Activated CD4-positive, alpha-beta T cell treated with anti-CD3 and anti-CD28 coated beads for 24 hours (primary cell): Measurements from ENCODE around the gene PTGDS.

Experiments
- DNase-seq, 2 donors: peaks; one replicate each; pipeline ENCODE4 v3.0.0-alpha.2; 2020; ENCODE audit warnings: low read depth in 2 of 2

The PTGDS gene

DNA sequence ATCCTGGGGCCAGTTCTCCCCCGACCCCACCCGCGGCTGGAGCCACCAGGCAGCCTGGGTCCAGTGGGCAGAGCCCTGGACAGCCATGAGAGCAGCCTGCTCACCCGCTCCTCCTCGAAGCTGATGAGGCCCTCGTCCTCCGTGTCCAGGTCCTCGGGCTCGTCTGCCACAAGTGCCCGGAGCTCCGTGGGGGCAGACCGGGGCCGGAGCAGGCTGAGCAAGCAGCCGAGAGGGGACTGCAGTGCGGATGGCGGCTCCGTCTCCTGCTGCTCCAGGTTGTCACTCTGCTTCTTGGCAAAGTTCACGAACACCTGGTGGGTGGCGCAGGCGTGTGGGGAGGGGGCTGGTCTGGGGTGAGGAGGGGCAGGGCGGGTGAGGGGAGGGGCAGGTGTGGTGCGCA is 31.0 kb downstream of the PTGDS start:
- no peak for DNase-seq

DNA sequence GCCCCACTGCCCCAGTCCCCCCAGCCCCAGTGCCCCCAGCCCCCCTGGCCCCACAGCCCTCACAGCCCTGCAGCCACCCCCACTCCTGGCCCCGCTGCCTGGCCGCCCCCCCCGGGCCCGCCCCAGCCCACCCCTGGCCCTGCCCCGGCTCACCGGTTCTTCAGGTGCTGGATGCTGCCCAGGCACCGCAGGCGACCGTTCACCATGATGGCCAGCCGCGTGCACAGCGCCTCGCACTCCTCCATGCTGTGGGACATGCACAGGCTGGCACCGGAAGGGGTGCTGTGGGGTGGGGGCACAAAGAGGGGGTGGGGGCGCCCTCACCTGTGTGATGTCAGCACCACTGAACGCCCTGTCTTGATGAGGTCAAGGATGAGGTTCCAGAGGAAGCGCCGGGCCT is 31.9 kb downstream of the PTGDS start:
- no peak for DNase-seq

DNA sequence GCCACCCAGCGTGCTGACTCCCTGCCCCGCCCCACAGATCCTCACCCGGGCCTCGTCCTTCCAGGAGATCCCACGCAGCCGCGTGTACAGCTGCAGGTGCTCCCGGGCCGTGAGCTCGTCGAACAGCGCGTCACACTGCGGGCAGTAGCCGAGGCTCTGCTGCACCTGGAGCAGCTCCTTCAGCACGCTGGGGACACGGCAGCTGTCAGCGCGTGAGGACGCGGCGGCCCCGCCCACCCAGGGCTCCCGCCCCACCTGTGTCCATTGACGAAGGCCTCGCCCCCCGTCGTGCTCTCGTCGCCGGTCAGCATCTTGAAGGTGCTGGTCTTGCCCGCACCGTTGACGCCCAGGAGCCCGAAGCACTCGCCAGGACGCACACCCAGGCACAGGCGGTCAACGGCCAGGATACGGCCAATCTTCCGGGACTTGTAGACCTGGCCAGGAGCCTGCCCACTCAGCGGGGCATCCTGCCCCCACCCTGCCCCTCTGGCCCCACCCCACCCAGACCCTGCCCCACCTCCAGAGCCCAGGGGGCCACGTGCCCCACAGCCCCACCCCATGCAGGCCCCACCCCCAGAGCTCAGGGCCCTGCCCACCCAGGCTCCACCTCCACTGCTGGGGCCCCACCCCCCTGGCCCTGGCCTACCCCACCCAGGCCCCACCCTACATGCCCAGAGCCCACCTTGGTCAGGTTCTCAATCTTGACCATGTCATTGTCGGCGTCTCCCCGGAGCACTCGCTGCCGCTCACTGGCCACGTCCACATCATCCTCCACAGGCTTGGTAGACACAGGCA is 32.8 kb downstream of the PTGDS start:
- no peak for DNase-seq

DNA sequence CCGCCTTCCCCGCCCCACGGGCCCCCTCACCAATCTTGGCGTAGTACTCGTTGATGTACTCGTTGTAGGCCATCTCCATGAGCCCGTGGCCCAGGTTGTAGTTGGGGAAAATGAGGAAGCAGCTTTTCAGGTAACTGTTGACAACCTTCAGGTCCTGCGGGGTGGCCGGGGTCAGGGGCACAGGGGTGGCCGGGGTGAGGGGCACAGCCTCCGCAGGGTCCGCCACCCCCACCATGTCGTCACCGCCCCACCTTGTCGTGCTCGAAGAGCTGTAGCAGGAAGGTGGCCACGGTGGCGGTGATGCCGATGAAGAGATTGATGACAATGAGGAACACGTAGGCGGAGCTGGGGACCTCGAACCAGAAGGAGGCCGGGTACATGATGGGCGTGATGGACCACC is 33.9 kb downstream of the PTGDS start:
- no peak for DNase-seq

DNA sequence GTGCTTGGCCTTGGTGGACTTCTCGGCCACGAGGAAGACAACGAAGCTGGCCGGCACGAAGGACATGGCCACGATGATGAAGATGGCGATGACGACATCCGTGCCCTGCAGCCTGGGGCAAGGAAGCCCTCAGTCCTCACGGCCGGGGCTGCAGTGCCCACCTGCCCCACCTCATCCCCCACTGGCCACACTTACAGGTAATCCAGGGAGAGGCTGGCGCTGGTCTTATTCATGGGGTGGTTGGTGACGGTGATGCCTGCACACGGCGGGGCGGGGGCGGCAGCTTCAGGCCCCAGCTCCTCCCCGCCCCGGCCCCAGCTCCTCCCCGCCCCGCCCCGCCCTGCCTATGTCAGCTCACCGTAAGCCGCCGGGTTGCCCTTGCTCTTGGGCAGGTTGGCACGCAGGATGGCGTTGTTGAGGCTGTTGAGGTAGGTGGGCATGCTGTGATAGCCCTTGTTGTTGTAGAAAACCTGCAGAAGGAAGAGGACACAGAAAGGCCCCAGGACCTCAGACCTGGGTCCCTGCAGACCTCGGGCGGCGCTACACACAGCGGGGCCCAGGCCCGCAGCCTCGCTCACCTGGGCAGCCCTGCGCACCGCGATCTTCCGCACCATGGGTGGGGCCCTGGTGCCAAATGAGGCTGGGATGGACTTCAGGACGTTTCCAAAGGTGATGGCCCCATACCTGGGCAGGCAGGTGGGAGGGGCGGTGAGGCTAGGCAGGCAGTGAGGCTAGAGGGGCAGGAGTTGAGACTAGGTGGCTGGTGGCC is 34.8 kb downstream of the PTGDS start:
- DNase-seq: no peak

DNA sequence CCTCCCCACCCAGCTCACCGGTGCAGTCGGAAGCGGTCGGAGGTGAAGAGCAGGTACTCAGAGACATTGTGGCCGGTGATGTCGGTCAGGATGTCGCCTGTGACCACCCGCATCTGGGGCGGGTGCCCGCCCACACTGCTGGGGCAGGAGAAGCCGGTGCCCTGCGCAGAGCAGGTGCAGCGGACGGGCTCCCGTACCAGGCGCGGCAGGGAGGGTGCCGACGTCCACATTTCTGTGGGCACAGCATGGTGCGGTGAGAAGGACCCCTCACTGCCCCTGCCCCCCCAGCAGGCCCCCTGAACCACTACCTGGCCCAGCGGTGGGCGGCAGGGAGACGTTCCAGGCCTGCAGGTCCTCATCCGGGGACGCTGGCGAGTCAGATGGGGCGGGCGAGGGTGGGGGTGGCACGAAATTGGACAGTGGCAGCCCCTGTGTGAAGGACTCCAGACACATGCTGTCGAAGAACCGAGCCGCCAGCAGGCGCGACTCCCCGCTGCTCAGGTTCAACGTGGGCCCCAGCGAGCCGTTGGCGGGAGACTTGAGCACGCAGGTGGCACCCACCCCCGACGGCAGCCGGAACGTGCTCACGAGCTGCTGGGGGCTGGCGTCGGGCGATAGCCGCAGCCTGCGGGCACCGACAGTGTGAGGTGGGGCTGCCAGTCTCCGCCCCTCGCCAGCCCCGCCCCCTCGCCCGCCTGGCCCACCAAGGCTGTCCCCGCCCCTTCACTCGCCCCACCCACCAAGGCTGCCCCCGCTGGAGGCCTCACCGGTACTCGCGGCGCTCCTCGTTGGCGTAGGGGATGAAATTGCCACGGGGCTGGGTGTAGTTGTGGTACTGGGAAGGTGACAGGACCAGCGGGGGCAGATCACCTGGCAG is 35.6 kb downstream of the PTGDS start:
- no peak for DNase-seq

DNA sequence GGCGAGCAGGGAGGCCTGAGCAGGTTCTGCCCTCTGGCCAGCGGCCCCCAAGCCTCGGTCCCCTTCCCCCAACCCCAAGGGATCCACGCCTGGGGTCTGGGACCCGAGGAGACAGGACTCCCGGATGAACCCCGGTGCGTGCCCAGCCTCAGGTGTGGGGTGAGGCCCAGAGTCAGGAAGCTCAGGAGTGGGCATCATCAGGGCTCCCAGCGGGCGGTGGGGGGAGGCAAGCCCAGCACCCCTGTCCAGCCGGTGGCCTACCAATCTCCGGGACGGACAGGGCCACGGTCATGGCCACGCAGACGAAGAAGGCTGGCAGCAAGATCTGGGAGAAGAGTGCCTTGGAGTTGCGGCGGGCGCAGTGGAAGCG is 36.3 kb downstream of the PTGDS start:
- DNase-seq: no peak

DNA sequence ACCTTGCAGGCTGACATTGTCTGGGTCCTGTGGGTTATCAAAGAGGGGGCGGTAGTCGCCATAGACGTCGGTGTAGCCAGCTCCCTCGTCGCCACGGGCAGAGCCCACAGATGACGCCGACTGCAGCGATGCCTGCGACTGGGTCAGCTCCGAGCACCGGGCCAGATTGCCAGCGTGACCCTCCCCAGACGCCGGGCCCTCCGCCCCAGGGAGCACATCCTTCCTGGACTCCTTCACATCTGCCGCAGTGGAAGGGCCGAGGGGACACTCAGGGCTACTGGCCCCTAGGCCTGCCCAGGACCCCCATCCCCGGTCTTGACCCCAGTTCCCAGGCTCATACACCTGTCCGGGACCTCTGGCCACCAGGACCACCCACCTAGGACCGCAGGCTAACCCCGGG is 36.9 kb downstream of the PTGDS start:
- DNase-seq: no peak

DNA sequence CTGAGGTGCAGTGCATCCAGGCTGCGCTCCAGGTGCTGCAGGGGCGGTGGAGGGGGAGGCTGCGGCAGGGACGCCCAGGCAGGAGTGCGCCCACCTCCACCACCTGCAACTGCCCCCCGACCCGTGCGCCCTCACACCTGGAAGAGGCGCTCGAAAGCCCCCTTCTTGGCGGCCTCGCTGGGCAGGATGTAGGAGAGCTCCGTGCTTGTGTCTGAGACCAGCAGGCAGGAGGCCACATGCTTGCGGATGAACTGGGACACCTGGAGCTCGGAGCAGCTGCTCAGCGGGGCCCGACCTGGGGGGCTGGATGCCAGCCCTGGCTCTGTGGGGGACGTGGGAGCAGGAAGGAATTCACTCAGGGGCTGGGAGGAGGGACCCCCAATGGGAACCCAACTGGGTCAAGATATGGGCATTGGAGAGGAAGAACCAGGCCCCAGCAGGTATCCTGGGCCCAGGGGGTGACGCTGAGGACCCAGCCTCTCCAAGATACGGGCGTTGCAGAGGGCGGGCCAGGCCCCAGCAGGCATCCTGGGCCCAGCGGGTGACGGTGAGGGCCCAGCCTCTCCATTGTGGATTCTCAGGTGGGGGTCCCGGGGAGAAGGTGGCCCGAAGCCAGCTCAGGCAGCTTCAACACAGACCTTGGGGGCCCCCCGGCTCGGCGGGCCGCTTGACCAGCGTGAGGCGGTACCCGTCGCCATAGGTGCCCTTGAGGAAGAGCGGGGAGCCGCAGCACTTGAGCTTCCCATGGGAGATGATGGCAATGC is 37.7 kb downstream of the PTGDS start:
- DNase-seq: no peak

DNA sequence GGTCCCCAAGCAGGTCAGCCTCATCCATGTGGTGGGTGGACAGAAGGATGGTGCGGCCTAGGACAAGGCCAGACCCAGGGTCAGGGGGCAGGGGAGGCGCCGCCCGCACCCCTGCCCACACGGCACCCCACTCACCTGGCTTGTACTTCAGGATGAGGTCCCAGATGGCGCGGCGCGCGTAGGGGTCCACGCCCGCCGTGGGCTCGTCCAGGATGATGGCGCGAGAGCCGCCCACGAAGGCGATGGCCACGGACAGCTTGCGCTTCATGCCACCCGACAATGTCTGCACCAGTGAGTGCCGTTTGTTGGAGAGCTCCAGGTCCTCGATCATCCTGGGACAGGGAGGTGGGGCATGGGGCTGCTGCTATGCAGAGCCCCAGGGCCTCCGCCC is 38.2 kb downstream of the PTGDS start:
- DNase-seq: no peak

DNA sequence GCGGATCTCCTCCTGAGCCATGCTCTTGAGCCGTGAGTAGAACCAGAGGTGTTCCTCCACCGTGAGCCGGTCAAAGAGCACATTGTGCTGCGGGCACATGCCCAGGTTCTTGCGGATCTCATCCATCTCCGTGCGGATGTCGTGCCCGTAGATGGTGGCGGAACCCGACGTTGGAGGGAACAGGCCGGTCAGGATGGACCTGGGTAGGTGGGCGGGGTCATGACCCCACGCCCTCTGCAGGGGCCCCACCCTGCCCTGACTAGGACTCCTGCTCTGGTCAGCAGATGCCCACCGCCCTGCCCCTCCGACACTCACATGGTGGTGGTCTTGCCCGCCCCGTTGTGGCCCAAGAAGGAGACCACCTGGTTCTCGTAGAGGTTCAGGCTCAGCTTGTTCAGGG is 38.7 kb downstream of the PTGDS start:
- no peak for DNase-seq

DNA sequence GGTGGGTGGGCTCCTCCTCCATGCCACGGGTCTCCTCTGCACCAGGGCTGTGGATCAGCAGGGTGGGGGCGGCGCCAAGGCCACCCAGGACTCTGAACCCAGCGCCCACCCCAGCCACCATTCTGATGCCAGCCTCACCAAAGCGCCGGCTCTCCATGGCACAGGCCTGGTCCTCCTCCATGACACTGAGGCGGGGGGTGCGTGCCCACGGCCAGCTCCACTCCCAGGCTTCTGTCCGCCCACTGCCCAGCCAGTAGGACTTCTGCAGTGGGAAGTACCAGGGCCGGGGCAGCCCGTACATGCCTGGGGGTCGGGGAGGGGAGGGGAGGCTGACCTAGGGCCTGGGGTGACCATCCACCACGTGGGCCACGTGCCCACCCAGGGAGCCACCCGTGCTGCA is 39.1 kb downstream of the PTGDS start:
- DNase-seq: no peak

DNA sequence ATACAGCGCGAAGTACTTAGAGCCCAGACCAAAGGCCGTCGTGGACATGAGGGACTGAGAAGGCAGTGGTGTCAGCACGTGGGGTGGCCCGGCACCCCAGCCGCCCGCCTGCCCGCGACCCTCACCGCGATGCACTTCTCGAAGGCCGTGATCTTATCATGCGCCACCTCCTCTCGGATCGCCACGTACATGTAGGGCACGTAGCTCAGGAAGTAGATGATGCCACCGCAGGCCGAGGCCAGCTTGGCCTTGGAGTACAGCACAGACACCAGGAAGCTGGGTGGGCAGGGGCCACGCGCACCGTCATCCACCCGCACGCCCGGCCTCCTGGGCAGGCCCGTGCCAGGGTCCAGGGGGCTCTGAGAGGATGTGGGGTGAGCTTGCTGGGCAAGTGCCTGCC is 39.8 kb downstream of the PTGDS start:
- DNase-seq: no peak

DNA sequence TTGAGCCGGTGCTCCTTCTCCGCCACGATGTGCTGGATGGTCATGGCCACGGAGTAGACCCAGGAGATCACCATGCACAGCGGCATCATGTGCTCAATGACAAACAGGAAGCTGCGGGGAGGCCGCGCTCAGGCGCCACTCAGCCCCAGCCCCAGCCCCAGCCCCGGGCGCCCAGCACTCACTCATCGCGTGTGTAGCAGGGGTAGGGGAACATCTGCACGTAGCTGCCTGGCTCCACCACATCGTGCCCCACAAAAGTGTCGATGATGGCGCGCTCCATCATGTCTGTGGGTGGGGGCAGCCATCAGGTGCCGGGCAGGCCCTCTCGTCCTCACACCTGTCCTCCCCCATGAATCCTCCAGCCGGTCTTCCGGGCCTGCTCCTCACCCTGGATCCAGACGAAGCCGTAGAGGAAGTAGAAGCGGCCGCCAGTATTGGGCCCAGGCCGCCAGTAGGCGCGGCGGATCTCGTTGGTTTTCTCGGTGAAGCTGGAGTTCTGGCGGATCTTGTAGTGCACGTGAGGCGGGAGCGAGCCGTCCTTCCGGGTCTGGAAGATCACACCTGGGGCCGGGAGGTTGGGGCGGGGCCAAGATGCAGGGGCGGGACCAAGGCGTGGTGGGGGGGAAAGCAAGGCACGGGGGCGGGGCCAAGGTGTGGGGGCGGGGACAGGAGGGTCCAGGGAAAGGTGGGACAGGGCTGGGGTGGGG is 40.6 kb downstream of the PTGDS start:
- DNase-seq: no peak

DNA sequence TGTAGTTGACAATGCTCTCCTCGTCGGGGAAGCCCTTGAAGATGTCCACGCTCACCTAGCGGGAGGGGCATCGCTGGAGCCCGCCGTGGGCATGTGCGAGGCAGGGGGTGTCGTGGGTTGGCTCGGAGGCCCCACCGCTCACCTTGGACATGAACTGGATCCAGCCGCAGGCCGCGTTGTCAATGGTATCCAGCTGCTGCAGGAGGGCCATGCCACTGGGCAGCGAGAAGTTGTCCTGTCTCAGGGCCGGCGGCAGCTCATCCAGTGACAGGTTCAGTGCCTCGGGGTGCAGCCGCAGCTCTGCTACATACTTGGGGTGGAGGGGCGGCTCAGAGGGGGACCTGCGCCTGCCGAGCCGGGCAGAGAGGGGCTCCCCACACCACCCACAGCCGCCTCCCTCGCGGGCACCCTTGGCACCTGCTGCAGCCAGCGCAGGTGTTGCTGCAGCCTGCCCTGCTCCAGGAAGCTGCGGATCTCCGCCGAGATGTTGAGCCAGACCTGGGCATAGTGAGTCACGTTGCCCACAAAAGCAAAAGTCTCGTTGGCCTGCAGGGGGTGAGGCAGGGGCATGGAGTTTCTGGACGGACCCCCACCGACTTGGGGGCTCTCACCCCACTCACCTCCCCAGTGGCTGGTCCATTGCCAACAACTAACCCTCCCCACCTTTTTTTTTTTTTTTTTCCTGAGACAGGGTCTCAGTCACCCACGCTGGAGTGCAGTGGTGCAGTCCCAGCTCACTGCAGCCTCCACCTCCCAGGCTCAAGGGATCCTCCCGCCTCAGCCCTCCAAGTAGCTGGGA is 41.7 kb downstream of the PTGDS start:
- DNase-seq: no peak

DNA sequence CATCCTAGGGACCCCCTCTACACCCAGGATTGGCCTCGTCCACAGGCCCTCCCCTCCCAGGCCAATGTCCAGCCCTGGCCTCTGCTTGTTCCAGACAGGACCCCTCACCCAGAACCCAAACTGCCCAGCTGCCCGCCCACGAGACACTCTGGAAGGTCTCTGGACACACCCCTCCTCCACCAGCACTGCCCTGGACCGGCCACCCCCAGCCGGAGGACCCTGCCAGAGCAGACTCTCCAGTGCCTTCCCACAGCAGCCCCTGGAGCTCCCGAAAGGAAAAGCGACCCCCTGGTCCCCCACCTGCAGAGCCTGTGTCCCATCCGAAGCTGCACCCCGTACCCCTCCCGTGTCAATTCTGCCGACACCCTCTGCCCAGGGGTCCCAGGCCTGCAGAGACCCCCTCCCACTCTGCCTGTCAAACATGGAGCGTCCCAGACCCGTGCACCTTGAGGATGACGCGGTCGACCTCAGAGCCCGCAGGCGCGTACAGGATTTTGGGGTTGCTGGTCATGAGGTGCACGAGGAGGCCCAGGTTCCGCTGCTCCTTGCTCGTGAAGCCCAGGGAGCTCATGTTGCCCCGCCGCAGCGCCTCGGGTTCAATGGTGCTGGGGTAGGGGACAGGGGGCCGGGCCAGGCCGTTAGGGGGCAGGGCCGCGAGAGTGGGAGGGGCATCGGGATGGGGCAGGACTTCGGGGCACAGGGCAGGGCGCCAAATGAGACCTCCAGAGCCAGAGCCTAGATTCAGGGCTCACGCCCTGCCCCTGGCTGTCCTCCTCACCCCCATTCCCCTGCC is 42.8 kb downstream of the PTGDS start:
- no peak for DNase-seq

DNA sequence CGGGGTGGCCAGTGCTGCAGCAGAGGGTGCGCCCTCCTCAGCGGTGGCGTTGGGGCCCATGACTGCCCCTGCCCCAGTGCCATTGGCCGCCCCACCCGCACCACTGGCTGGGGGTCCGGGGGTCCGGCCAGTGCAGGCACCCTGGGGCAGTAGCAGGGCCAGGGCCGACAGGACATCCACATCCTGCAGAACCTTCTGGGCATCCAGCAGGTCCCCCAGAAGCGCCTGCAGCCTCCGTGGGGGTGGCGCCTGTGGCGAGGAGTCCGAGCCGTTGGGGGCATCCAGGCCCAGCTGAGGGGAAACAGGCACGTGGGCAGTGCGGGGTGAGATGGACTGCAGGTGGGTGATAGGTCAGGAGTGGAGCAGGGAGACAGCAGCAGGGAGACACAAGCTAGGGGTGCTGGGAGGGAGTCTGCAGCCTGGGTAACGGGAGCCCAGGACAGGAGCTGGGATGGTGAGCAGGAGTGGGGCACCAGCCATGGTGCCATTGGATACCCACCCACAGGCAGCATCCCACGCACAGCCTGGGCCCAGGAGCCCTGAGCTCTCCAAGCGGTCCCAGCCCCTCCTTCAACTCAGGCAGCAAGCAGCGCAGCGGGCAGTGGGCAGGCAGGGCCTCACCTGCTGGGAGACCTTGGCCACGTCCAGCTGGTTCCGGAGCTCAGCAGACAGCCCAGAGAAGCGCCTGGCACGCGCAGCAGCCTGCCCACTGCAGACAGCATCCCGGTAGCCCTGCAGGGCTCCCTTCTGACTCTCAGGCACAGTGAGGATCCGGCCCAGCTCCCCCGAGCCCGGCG is 43.7 kb downstream of the PTGDS start:
- no peak for DNase-seq

DNA sequence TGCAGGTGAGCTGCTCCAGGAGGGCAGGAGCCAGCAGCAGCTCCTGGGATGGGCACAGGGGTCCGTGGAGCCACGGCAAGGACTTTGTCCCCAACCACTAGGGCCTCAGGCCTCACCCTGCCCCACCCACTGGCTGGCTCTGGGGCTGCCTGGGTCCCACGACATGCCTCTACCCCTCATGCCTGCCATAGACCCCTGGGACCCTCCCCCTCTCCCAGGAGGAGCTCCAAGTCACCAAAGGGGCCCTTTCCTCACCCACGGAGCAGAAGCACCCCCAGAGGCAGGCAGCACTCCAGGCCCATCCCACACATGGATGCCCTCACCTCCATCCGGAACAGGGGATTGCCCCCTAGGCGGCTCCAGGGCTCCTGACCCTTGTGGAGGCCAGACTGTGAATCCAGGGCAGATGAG is 44.3 kb downstream of the PTGDS start:
- DNase-seq: no peak
